ENCODE results near the gene SLCO1A2. TPM values are rescaled to one million over a fixed set of nuclear protein-coding genes. Genes with fewer than 3 reads are reported as not detected.

SLCO1A2 gene
- total and polyA plus RNA-seq, 2 of the 8 experiments (the other 6 are each of a cell fraction or from before 2014, with no cell fraction given), result 2.9 to 5.1 TPM

DNA sequence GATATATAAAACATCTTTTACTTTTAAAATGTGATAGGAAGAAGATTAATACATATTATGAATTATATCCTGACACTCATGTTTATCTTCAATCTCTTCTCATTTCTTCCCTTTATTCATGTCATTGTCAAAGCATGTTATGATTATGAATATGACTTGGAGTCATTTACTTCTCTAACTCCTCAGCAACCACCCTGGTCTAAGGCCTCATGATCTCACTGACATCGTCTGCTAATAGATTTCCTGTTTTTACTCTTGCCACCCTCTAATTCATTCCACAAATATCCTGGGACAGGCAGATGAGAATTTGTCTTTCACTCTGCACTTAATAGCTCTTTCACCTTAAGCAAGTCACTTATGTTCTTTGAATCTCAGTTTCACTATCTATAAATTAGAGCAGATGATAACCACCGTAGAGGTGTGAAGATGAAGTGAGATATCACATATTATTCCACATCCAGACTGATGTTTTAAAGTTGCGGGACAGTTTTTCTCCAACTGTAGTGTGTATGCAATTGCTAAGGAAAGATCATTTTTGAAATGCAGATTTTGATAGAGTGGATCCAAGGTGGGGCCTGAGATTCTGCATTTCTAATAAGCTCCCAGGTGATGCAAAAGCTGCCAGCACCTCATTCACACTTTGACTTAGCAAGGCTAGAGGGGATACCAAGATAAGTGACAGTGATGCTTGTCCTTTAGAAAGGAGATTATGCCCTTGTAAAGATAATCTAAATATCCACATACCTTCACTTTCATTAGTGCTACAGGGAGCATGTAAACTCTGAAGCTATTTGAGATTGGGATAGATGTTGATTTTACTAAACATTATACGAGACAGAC, 34.6 kb upstream of the SLCO1A2 start (continued):
- TF ChIP-seq SP1 (IDR thresholded peaks at IDR 0.05; ENCODE audit: low read depth, low read length) (no peak), EZH2 (IDR thresholded peaks at IDR 0.05; ENCODE audit: low read depth, low read length, severe bottlenecking) (no peak), RBBP5 (IDR thresholded peaks at IDR 0.05; ENCODE audit: borderline replicate concordance, low read depth, low read length) (no peak), KDM1A (IDR thresholded peaks at IDR 0.05; ENCODE audit: borderline replicate concordance, low read length) (no peak), JUND (IDR thresholded peaks at IDR 0.05; ENCODE audit: low read length) (no peak), NANOG (IDR thresholded peaks at IDR 0.05; ENCODE audit: insufficient read depth, low read depth, low read length, poor library complexity, severe bottlenecking) (no peak)
- TF ChIP-seq, protein P1, sequence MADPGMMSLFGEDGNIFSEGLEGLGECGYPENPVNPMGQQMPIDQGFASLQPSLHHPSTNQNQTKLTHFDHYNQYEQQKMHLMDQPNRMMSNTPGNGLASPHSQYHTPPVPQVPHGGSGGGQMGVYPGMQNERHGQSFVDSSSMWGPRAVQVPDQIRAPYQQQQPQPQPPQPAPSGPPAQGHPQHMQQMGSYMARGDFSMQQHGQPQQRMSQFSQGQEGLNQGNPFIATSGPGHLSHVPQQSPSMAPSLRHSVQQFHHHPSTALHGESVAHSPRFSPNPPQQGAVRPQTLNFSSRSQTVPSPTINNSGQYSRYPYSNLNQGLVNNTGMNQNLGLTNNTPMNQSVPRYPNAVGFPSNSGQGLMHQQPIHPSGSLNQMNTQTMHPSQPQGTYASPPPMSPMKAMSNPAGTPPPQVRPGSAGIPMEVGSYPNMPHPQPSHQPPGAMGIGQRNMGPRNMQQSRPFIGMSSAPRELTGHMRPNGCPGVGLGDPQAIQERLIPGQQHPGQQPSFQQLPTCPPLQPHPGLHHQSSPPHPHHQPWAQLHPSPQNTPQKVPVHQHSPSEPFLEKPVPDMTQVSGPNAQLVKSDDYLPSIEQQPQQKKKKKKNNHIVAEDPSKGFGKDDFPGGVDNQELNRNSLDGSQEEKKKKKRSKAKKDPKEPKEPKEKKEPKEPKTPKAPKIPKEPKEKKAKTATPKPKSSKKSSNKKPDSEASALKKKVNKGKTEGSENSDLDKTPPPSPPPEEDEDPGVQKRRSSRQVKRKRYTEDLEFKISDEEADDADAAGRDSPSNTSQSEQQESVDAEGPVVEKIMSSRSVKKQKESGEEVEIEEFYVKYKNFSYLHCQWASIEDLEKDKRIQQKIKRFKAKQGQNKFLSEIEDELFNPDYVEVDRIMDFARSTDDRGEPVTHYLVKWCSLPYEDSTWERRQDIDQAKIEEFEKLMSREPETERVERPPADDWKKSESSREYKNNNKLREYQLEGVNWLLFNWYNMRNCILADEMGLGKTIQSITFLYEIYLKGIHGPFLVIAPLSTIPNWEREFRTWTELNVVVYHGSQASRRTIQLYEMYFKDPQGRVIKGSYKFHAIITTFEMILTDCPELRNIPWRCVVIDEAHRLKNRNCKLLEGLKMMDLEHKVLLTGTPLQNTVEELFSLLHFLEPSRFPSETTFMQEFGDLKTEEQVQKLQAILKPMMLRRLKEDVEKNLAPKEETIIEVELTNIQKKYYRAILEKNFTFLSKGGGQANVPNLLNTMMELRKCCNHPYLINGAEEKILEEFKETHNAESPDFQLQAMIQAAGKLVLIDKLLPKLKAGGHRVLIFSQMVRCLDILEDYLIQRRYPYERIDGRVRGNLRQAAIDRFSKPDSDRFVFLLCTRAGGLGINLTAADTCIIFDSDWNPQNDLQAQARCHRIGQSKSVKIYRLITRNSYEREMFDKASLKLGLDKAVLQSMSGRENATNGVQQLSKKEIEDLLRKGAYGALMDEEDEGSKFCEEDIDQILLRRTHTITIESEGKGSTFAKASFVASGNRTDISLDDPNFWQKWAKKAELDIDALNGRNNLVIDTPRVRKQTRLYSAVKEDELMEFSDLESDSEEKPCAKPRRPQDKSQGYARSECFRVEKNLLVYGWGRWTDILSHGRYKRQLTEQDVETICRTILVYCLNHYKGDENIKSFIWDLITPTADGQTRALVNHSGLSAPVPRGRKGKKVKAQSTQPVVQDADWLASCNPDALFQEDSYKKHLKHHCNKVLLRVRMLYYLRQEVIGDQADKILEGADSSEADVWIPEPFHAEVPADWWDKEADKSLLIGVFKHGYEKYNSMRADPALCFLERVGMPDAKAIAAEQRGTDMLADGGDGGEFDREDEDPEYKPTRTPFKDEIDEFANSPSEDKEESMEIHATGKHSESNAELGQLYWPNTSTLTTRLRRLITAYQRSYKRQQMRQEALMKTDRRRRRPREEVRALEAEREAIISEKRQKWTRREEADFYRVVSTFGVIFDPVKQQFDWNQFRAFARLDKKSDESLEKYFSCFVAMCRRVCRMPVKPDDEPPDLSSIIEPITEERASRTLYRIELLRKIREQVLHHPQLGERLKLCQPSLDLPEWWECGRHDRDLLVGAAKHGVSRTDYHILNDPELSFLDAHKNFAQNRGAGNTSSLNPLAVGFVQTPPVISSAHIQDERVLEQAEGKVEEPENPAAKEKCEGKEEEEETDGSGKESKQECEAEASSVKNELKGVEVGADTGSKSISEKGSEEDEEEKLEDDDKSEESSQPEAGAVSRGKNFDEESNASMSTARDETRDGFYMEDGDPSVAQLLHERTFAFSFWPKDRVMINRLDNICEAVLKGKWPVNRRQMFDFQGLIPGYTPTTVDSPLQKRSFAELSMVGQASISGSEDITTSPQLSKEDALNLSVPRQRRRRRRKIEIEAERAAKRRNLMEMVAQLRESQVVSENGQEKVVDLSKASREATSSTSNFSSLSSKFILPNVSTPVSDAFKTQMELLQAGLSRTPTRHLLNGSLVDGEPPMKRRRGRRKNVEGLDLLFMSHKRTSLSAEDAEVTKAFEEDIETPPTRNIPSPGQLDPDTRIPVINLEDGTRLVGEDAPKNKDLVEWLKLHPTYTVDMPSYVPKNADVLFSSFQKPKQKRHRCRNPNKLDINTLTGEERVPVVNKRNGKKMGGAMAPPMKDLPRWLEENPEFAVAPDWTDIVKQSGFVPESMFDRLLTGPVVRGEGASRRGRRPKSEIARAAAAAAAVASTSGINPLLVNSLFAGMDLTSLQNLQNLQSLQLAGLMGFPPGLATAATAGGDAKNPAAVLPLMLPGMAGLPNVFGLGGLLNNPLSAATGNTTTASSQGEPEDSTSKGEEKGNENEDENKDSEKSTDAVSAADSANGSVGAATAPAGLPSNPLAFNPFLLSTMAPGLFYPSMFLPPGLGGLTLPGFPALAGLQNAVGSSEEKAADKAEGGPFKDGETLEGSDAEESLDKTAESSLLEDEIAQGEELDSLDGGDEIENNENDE (IDR thresholded peaks at IDR 0.05; ENCODE audit: insufficient replicate concordance, low read length), result no peak
- TF ChIP-seq, protein P2, sequence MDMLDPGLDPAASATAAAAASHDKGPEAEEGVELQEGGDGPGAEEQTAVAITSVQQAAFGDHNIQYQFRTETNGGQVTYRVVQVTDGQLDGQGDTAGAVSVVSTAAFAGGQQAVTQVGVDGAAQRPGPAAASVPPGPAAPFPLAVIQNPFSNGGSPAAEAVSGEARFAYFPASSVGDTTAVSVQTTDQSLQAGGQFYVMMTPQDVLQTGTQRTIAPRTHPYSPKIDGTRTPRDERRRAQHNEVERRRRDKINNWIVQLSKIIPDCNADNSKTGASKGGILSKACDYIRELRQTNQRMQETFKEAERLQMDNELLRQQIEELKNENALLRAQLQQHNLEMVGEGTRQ (IDR thresholded peaks at IDR 0.05; ENCODE audit: low read length), result no peak

Data from H1 (cell line).